ENCODE measurements around the gene EDEM3.

EDEM3 gene

GRCh38 chr1:184739796-184740195 is 14.9 kb downstream of the EDEM3 start:
- Histone ChIP-seq H3K27me3 (ENCODE audit: insufficient read depth, poor library complexity, severe bottlenecking) (no peaks in the 10 kb centered on the region), H3K4me3 (replicated peaks; ENCODE audit: insufficient read depth, low read length) (no peak overlapping the region), H3K27ac (replicated peaks) (no peak overlapping the region)
- TF ChIP-seq SPI1 (IDR thresholded peaks at IDR 0.05; ENCODE audit: borderline replicate concordance, low read depth) = no peak
- no peak for TF ChIP-seq POLR2AphosphoS5 (IDR thresholded peaks at IDR 0.05; ENCODE audit: low read depth)
- no peak for TF ChIP-seq CTCF (IDR thresholded peaks at IDR 0.05; ENCODE audit: insufficient read depth, low read length)
- TF ChIP-seq REST (IDR thresholded peaks at IDR 0.05; ENCODE audit: insufficient replicate concordance, low read depth) = no peak
- TF ChIP-seq GABPA (IDR thresholded peaks at IDR 0.05; ENCODE audit: low read depth) = no peak
- DNase-seq (ENCODE audit: low read depth in 1 of 2, low spot score in 1 of 2) = no peak

- TF ChIP-seq REST (IDR thresholded peaks at IDR 0.05; ENCODE audit: insufficient replicate concordance, low read depth) (no peak), SPI1 (IDR thresholded peaks at IDR 0.05; ENCODE audit: borderline replicate concordance, low read depth) (no peak), POLR2AphosphoS5 (IDR thresholded peaks at IDR 0.05; ENCODE audit: low read depth) (no peak), CTCF (IDR thresholded peaks at IDR 0.05; ENCODE audit: insufficient read depth, low read length) (no peak), GABPA (IDR thresholded peaks at IDR 0.05; ENCODE audit: low read depth) (no peak)
- no peaks in the 10 kb centered on the region for H3K27me3 ChIP-seq (ENCODE audit: insufficient read depth, poor library complexity, severe bottlenecking)
- no peak for DNase-seq (ENCODE audit: low read depth in 1 of 2, low spot score in 1 of 2)
- no peak overlapping the region for H3K27ac ChIP-seq (replicated peaks)
- H3K4me3 ChIP-seq (replicated peaks; ENCODE audit: insufficient read depth, low read length) = no peak overlapping the region
Observed at GRCh38 chr1:184739070-184739469, 15.6 kb downstream of the EDEM3 start.

GRCh38 chr1:184734980-184735379 is 19.7 kb downstream of the EDEM3 start:
- Histone ChIP-seq H3K4me3 (replicated peaks; ENCODE audit: insufficient read depth, low read length) (no peak overlapping the region), H3K27me3 (ENCODE audit: insufficient read depth, poor library complexity, severe bottlenecking) (no peaks in the 10 kb centered on the region), H3K27ac (replicated peaks) (no peak overlapping the region)
- no peak for DNase-seq (ENCODE audit: low read depth in 1 of 2, low spot score in 1 of 2)
- TF ChIP-seq GABPA (IDR thresholded peaks at IDR 0.05; ENCODE audit: low read depth) (no peak), CTCF (IDR thresholded peaks at IDR 0.05; ENCODE audit: insufficient read depth, low read length) (no peak), SPI1 (IDR thresholded peaks at IDR 0.05; ENCODE audit: borderline replicate concordance, low read depth) (no peak), REST (IDR thresholded peaks at IDR 0.05; ENCODE audit: insufficient replicate concordance, low read depth) (no peak), POLR2AphosphoS5 (IDR thresholded peaks at IDR 0.05; ENCODE audit: low read depth) (no peak)
